Tibial artery (tissue), 4 donors: ENCODE measurements around the gene CD74.

Experiments used
- DNase-seq, 2 donors: peaks; one replicate each; pipeline ENCODE4 v3.0.0-alpha.2; 2019
- H3K27ac ChIP-seq, 2 donors: fragments of 200-600 bp; sonication (generic) in 1 of 2; 1 replicate in 1 of 2; 2 replicates in 1 of 2; pipeline ENCODE4 v1.5.1; 2018 to 2019; ENCODE audit warnings: mild to moderate bottlenecking in 1 of 2
- H3K27me3 ChIP-seq, 2 donors: fragments of 200-600 bp; sonication (generic) in 1 of 2; one replicate each; pipeline versions ENCODE4 v1.5.1 to v1.6.0; 2016 to 2019
- H3K36me3 ChIP-seq, 3 donors: fragments of 200-600 bp; sonication (generic) in 2 of 3; one replicate each; pipeline ENCODE4 v1.5.1; 2016 to 2019; ENCODE audit warnings: mild to moderate bottlenecking in 2 of 3
- H3K4me1 ChIP-seq, 4 donors: fragments of 200-600 bp; sonication (generic) in 2 of 4; 1 replicate in 3 of 4; 2 replicates in 1 of 4; pipeline ENCODE4 v1.5.1; 2016 to 2019
- H3K4me3 ChIP-seq, 2 donors: fragments of 200-600 bp; sonication (generic) in 1 of 2; 1 replicate in 1 of 2; 2 replicates in 1 of 2; pipeline ENCODE4 v1.5.1; 2018 to 2019; ENCODE audit warnings: mild to moderate bottlenecking in 2 of 2
- H3K9me3 ChIP-seq, 3 donors: fragments of 200-600 bp; sonication (generic) in 1 of 3; one replicate each; pipeline ENCODE4 v1.5.1; 2016 to 2019
- intact Hi-C: fragments of 100-400 bp; cut with DNase I; formaldehyde crosslinking; loops from one replicate; pipeline ENCODE4 v1.15.0; 2023; ENCODE audit warnings: low total_unique reads
- TF ChIP-seq, protein P1 (sequence below), 2 experiments: fragments of 200-600 bp in 1 of 2; fragments of 450-650 bp in 1 of 2; IDR thresholded peaks; one replicate each; pipeline ENCODE4 v1.5.1; 2017 to 2019; ENCODE audit warnings: antibody characterized with exemption in 2 of 2, mild to moderate bottlenecking in 1 of 2, moderate library complexity in 1 of 2

The CD74 gene

DNA sequence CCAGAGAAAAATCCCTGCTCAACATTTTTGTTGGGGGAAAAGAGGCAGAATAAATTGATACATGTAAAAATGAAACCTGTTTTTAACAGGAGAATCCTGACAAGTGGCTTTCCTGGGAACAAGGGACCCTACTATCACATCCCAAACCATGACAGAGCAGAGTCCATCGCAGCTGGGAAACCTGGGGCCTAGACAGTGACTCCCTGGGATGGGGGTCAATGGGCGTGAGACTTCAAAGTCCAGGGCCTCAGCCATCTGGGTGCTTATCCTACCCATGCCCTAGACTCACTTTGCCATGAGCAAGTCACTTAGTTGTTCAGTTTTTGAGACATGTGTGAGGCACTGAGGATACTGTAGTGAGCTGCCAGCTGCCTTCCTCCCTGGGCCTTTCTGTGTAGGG is 49.5 kb downstream of the CD74 start:
- TF ChIP-seq, protein P1, sequence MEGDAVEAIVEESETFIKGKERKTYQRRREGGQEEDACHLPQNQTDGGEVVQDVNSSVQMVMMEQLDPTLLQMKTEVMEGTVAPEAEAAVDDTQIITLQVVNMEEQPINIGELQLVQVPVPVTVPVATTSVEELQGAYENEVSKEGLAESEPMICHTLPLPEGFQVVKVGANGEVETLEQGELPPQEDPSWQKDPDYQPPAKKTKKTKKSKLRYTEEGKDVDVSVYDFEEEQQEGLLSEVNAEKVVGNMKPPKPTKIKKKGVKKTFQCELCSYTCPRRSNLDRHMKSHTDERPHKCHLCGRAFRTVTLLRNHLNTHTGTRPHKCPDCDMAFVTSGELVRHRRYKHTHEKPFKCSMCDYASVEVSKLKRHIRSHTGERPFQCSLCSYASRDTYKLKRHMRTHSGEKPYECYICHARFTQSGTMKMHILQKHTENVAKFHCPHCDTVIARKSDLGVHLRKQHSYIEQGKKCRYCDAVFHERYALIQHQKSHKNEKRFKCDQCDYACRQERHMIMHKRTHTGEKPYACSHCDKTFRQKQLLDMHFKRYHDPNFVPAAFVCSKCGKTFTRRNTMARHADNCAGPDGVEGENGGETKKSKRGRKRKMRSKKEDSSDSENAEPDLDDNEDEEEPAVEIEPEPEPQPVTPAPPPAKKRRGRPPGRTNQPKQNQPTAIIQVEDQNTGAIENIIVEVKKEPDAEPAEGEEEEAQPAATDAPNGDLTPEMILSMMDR (IDR thresholded peaks at IDR 0.05) = no peak
- Histone ChIP-seq H3K4me1 (peaks cover 0 to 15% (median 9%) of the 10 kb centered on the region in 4 donors), H3K27me3 (no peaks in the 10 kb centered on the region), H3K27ac (no peak overlapping the region), H3K36me3 (peaks cover 52 to 78% (median 67%) of the 10 kb centered on the region in 3 donors), H3K9me3 (no peaks in the 10 kb centered on the region), H3K4me3 (no peak overlapping the region)
- no peak for DNase-seq
- intact Hi-C loops = no loop called here

DNA sequence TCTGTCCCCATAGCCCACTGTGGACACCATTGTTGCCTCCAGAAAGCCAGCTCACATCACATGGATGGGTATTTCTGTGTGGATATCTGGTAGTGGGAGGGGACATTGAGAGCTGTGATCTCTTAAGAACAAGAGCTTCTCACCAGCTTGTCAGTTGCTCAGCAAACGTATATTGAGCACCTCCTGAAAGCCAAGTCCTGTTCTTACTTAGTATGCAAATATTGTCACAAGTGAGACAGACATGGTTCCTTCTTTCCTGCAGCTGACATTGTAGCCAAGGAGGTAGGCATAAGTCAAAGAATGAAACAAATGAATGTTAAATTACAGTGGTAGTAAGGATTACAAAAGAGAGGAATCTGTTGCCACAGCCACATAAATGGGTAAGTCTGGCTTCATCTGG is 51.4 kb downstream of the CD74 start:
- no peak for DNase-seq
- Histone ChIP-seq H3K4me3 (no peak overlapping the region), H3K27ac (no peak overlapping the region), H3K4me1 (peaks cover 0 to 21% (median 14%) of the 10 kb centered on the region in 4 donors), H3K36me3 (peaks cover 39 to 63% (median 53%) of the 10 kb centered on the region in 3 donors), H3K27me3 (no peaks in the 10 kb centered on the region), H3K9me3 (no peaks in the 10 kb centered on the region)
- TF ChIP-seq, protein P1 (IDR thresholded peaks at IDR 0.05) = no peak
- intact Hi-C loops = no loop called here

DNA sequence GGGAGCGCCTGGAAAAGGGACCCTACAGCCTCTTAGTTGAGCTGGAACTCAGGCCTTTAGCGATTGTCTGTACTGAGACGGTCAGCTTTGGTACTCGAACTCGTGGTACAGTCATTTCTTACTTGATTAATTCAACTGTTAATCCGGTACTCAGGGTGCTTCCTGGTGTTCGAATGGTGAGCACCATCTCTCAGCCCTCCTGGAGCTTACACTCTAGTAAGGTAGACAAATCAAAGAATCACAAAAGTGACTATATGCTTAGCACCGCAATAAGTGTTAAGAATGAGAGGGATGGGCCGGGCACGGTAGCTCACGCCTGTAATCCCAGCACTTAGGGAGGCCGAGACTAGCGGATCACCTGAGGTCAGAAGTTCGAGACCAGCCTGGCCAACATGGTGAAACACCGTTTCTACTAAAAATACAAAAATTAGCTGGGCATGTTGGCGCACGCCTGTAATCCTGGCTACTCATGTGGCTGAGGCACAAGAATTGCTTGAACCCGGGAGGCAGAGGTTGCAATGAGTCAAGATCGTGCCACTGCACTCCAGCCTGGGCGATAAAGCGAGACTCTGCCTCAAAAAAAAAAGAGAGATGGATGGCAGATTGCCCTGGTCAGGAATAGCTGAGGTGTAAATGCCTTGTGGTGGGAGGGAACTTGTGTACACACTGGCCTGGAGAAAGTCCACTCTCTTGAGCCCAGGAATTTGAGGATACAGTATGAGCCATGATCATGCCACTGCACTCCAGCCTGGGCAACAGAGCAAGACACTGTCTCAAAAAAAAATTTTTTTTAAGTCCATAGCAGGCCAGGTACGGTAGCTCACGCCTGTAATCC is 54.2 kb downstream of the CD74 start:
- intact Hi-C loops = no loop called here
- peaks cover 15 to 34% (median 26%) of the 10 kb centered on the region in 3 donors for H3K36me3 ChIP-seq
- H3K27me3 ChIP-seq = no peaks in the 10 kb centered on the region
- DNase-seq = no peak
- H3K4me3 ChIP-seq = peak overlapping the region; percentile 67 to 85
- H3K9me3 ChIP-seq = no peaks in the 10 kb centered on the region
- TF ChIP-seq, protein P1 (IDR thresholded peaks at IDR 0.05) = no peak
- peak overlapping the region; percentile 62 to 67 for H3K27ac ChIP-seq
- peaks cover 0 to 21% (median 14%) of the 10 kb centered on the region in 4 donors for H3K4me1 ChIP-seq

DNA sequence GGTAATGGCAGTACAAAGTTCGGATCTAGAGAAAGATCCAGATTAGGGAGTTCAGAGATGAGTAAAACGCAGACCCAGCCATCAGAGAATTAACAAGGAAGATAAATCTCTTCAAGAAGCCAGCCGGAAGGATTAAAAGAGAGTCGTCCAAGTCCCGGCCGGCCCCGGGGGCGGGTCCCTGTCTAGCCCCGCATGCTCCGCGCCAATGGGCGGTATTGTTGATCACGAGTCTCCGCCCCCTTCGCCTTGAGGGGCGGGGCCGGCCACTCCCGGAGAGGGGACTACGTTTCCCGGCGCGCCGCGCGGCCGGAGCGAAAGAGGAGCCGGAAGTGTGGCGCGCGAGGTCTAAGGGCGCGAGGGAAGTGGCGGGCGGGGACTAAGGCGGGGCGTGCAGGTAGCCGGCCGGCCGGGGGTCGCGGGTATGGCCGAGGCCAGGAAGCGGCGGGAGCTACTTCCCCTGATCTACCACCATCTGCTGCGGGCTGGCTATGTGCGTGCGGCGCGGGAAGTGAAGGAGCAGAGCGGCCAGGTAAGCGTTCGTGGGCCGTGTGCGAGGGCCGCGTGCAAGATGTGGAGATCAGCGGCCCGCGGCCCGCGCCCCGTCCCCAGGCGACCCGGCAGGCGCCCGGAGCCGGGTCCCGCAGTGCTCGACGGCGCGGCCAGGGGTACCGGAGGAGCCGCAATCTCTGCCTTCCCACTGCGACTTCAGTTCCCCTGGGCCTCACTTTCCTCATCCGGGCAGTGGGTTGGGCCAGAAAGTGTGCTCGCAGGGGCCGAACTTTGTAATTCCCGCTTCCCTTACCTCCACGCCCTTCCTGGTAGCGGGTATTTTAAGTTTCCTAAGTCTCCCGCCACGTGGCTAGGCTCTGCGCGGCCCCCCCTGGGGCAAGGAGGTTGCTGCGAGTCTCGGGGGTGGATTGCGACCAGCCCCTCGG is 55.1 kb downstream of the CD74 start, which contains the start of gene TCOF1:
Gene TCOF1, plus strand, starts transcription at position 372 of the 935 bp plus-strand sequence. Its CDS starts 50 bp downstream, at position 422.
- TF ChIP-seq, protein P1 (IDR thresholded peaks at IDR 0.05) = no peak
- no peaks in the 10 kb centered on the region for H3K9me3 ChIP-seq
- no peaks in the 10 kb centered on the region for H3K27me3 ChIP-seq
- H3K36me3 ChIP-seq = peaks cover 9 to 26% (median 18%) of the 10 kb centered on the region in 3 donors
- peaks cover 0 to 21% (median 14%) of the 10 kb centered on the region in 4 donors for H3K4me1 ChIP-seq
- peak within 1 kb of the TSS; percentile 62 to 67 for H3K27ac ChIP-seq
- peak within 1 kb of the TSS; percentile 67 to 85 for H3K4me3 ChIP-seq
- intact Hi-C loops = no loop called here
- DNase-seq = peak; percentile 97

DNA sequence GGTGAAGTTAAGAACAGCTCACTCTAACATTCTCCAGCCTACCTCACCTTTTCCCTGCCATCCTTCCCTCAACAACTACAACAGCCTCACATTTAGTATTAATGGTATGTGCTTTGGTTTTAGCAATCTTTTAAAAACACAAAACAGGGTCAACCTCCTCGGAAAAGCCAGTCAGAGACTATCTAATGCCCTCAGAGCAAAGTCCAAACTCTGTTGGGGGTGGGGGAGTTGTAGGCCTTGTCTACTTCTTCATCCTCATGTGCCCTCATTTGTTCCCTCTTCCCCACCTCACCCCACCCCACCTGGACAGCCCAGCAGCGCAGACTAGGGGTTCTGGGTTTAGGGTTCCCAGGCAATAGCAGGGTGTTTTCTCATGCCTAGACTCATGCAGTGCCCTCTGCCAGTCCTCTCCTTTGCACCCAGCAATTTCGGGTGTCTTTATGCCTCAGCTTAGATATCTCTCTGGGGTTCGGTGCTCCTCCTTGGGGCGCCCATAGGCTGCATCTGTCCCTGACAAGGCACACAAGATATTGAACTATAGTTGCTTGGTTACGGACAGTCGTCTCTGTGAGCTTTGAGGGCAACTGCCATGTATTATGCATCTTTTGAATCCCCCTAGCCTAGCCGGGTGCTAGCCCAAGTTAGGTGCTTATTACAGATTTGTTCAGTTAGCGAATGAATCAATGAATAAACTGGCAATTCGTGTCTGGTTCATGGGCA is 56.0 kb downstream of the CD74 start:
- Histone ChIP-seq H3K27me3 (no peaks in the 10 kb centered on the region), H3K9me3 (no peaks in the 10 kb centered on the region), H3K27ac (peak overlapping the region; percentile 62 to 67), H3K4me3 (peak overlapping the region; percentile 67 to 85), H3K36me3 (peaks cover 7 to 17% (median 10%) of the 10 kb centered on the region in 3 donors), H3K4me1 (peaks cover 0 to 21% (median 14%) of the 10 kb centered on the region in 4 donors)
- TF ChIP-seq, protein P1 (IDR thresholded peaks at IDR 0.05) = no peak
- no peak for DNase-seq
- intact Hi-C loops = no loop called here
